Upper lobe of right lung (tissue), 1 donor: ENCODE results near the gene HIRIP3. TPM values are rescaled to one million over a fixed set of nuclear protein-coding genes. Genes with fewer than 3 reads are reported as not detected.

Experiments used
- ATAC-seq: fragments of 200-7000 bp; cut with Tn5 transposase; one replicate; pipeline ENCODE4 v1.9.1; 2020; ENCODE audit warnings: mild to moderate bottlenecking, moderate library complexity
- DNase-seq: peaks from one replicate; pipeline ENCODE4 v3.0.0-alpha.2; 2020
- H3K27ac ChIP-seq: fragments of 200-600 bp; one replicate; pipeline ENCODE4 v1.8.0; 2022
- H3K27me3 ChIP-seq: fragments of 200-600 bp; one replicate; pipeline ENCODE4 v1.8.0; 2022; ENCODE audit warnings: mild to moderate bottlenecking
- H3K36me3 ChIP-seq: fragments of 200-600 bp; one replicate; pipeline ENCODE4 v1.8.0; 2022
- H3K4me1 ChIP-seq: fragments of 200-600 bp; one replicate; pipeline ENCODE4 v1.8.0; 2022
- H3K4me3 ChIP-seq: fragments of 200-600 bp; one replicate; pipeline ENCODE4 v1.8.0; 2022; ENCODE audit warnings: mild to moderate bottlenecking
- H3K9me3 ChIP-seq: fragments of 200-600 bp; one replicate; pipeline ENCODE4 v1.8.0; 2022
- intact Hi-C: fragments of 100-400 bp; cut with DNase I; formaldehyde crosslinking; loops from one replicate; pipeline ENCODE4 v1.11.0; 2022
- total RNA-seq: library from RNA; stranded (reverse); fragmentation: NEBNext Ultra II Directional; extraction: Animal tissue kit (Norgen Biotek cat#: 25700); gene quantifications from one replicate; pipeline ENCODE4 v1.2.1, GENCODE V29; 2021
- TF ChIP-seq, protein P1 (sequence below): fragments of 200-600 bp; IDR thresholded peaks from one replicate; pipeline ENCODE4 v1.8.0; 2022; ENCODE audit warnings: antibody characterized with exemption
- donor health status: DM: no; HTN: yes; CAD: no; lungs with severe emphysema.

The HIRIP3 gene
- total RNA-seq, 1 donor from 2014 or later: 20.3 TPM

GRCh38 chr16:29988346-29989075 is 6.9 kb downstream of the HIRIP3 start:
- intact Hi-C loops: no loop called here
- no peaks in the 10 kb centered on the region for H3K9me3 ChIP-seq
- H3K27ac ChIP-seq: peak overlapping the region; percentile 67
- ATAC-seq (no peak), DNase-seq (peak; percentile 67)
- H3K4me1 ChIP-seq: peaks cover 9% of the 10 kb centered on the region
- TF ChIP-seq, protein P1, sequence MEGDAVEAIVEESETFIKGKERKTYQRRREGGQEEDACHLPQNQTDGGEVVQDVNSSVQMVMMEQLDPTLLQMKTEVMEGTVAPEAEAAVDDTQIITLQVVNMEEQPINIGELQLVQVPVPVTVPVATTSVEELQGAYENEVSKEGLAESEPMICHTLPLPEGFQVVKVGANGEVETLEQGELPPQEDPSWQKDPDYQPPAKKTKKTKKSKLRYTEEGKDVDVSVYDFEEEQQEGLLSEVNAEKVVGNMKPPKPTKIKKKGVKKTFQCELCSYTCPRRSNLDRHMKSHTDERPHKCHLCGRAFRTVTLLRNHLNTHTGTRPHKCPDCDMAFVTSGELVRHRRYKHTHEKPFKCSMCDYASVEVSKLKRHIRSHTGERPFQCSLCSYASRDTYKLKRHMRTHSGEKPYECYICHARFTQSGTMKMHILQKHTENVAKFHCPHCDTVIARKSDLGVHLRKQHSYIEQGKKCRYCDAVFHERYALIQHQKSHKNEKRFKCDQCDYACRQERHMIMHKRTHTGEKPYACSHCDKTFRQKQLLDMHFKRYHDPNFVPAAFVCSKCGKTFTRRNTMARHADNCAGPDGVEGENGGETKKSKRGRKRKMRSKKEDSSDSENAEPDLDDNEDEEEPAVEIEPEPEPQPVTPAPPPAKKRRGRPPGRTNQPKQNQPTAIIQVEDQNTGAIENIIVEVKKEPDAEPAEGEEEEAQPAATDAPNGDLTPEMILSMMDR: no peak
- H3K4me3 ChIP-seq: peak overlapping the region; percentile 16
- peaks cover 90% of the 10 kb centered on the region for H3K36me3 ChIP-seq
- H3K27me3 ChIP-seq: no peaks in the 10 kb centered on the region

GRCh38 chr16:29987371-29988085 is 7.9 kb downstream of the HIRIP3 start:
- peak overlapping the region; percentile 16 for H3K4me3 ChIP-seq
- TF ChIP-seq, protein P1: no peak
- no peak for ATAC-seq

GRCh38 chr16:29986931-29987330 is 8.5 kb downstream of the HIRIP3 start:
- intact Hi-C loops: no loop called here
- ATAC-seq: no peak
- Histone ChIP-seq H3K27me3 (no peaks in the 10 kb centered on the region), H3K9me3 (no peaks in the 10 kb centered on the region), H3K36me3 (peaks cover 90% of the 10 kb centered on the region), H3K4me3 (no peak overlapping the region), H3K27ac (peak overlapping the region; percentile 11), H3K4me1 (peaks cover 9% of the 10 kb centered on the region)
- DNase-seq: no peak
- TF ChIP-seq, protein P1: no peak

More at GRCh38 chr16:29987371-29988085, 7.9 kb downstream of the HIRIP3 start:
- DNase-seq: peak; percentile 65
- Histone ChIP-seq H3K27me3 (no peaks in the 10 kb centered on the region), H3K9me3 (no peaks in the 10 kb centered on the region), H3K36me3 (peaks cover 90% of the 10 kb centered on the region), H3K4me1 (peaks cover 9% of the 10 kb centered on the region), H3K27ac (peak overlapping the region; percentile 11)
- intact Hi-C loops: no loop called here

DNA sequence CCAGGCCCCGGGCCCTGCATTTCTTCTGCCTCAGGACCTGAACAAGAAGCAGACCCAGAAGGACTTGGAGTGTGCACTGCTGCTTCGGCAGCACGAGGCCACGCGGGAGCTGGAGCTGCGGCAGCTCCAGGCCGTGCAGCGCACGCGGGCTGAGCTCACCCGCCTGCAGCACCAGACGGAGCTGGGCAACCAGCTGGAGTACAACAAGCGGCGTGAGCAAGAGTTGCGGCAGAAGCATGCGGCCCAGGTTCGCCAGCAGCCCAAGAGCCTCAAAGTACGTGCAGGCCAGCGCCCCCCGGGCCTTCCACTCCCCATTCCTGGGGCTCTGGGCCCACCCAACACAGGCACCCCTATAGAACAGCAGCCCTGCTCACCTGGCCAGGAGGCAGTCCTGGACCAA is 9.2 kb downstream of the HIRIP3 start:
- Histone ChIP-seq H3K36me3 (peaks cover 90% of the 10 kb centered on the region), H3K27me3 (no peaks in the 10 kb centered on the region), H3K4me3 (no peak overlapping the region), H3K9me3 (no peaks in the 10 kb centered on the region), H3K27ac (no peak overlapping the region), H3K4me1 (peaks cover 9% of the 10 kb centered on the region)
- ATAC-seq (no peak), DNase-seq (no peak)
- TF ChIP-seq, protein P1: no peak
- intact Hi-C loops: no loop called here

DNA sequence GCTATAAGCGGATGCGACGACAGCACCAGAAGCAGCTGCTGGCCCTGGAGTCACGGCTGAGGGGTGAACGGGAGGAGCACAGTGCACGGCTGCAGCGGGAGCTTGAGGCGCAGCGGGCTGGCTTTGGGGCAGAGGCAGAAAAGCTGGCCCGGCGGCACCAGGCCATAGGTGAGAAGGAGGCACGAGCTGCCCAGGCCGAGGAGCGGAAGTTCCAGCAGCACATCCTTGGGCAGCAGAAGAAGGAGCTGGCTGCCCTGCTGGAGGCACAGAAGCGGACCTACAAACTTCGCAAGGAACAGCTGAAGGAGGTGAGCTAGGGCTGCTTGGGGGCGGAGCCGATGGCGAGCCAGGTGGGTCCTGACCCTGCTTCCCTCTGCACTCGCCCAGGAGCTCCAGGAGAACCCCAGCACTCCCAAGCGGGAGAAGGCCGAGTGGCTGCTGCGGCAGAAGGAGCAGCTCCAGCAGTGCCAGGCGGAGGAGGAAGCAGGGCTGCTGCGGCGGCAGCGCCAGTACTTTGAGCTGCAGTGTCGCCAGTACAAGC is 10.1 kb downstream of the HIRIP3 start:
- Histone ChIP-seq H3K9me3 (no peaks in the 10 kb centered on the region), H3K36me3 (peaks cover 90% of the 10 kb centered on the region), H3K27me3 (no peaks in the 10 kb centered on the region), H3K27ac (no peak overlapping the region), H3K4me3 (no peak overlapping the region), H3K4me1 (peaks cover 9% of the 10 kb centered on the region)
- DNase-seq: no peak
- no peak for ATAC-seq
- TF ChIP-seq, protein P1: no peak
- intact Hi-C loops: no loop called here
